Stimulated activated CD4-positive, alpha-beta T cell treated with anti-CD3 and anti-CD28 coated beads, TNF-alpha, amount 100 ng/mL, for 1 hour (primary cell): ENCODE data around the gene SLC8A1.

ENCODE experiments used
- DNase-seq, 3 donors: peaks; one replicate each; pipeline ENCODE4 v3.0.0-alpha.2; 2020; ENCODE audit warnings: low read depth in 3 of 3, low spot score in 1 of 3

SLC8A1 gene

GRCh38 chr2:40165509-40165844 lies 286.4 kb downstream of the SLC8A1 start:
- DNase-seq = no peak

DNA sequence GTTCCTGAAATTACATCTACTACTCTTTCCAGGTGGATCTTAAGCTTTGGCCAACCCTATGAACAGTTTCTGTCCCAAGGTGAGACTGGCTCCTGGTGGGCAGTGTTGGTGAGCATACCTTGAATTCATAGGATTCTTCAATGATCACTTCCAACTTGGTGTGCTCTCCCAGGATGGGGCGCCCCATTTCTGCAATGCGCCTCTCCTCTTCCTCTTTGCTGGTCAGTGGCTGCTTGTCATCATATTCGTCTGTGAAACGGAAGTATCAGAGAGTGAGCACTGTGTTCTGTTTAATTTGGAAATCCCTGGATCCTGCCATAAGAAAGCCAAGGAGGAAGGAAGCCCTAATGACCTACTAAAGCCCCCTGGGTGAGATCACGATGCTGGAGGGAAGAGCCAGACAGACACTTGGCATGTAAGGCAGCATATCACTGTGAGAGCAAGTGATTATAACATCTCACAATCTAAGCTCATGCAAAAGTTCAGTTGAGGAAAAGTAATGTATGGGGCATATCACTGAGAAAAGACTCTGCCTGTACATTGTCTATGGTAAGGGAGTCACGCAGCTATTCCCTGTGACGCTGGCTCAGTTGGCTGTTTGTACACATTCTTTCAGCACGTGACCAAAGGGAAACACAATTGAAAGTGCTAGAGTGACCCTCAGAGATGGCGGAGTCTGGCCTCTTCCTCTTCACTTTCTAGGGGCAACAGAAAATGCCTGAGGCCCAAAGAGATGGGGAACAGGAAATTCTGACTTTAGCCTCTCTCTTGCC lies 287.0 kb downstream of the SLC8A1 start:
- no peak for DNase-seq

DNA sequence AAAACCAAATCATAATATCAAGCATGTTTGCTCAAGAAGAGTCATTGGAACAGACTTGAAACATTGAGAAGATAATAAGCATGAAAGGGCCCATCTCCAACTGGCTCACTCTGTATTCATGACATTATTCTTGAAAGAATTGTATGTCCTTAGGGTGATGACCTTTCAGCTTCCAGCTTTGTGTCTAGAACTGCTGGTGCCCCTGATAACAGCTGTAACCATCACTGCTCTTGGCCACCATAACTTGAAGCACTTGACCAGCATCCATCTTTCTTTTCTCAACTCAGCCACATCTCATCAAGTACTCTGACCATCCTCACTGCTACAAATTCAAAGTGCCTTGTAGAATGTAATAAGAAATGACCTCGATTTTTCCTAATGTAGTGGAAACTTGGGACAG lies 289.9 kb downstream of the SLC8A1 start:
- no peak for DNase-seq

DNA sequence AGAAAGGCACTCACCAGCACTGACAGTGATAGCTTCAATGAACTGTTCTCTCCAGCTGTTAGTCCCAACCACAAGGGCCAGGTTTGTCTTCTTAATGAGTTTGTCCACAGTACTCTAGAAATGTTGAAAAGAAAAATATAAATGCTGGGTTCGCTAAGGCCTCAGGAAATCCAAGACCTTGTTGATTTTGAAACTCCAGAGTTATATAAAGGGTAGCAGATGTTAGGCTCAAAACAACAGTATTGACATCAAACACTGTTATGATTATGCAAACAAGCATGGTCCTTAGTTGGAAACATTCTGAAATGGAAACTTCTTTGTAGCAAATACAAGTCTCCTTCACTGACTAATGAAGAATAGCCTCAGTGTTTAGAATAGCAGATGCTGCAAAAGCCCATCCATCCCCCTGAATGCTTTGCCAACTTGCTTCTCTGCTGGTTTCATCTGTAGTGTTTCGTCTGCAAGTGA lies 291.1 kb downstream of the SLC8A1 start:
- DNase-seq = no peak

GRCh38 chr2:40159333-40159732 lies 292.6 kb downstream of the SLC8A1 start:
- DNase-seq = no peak

DNA sequence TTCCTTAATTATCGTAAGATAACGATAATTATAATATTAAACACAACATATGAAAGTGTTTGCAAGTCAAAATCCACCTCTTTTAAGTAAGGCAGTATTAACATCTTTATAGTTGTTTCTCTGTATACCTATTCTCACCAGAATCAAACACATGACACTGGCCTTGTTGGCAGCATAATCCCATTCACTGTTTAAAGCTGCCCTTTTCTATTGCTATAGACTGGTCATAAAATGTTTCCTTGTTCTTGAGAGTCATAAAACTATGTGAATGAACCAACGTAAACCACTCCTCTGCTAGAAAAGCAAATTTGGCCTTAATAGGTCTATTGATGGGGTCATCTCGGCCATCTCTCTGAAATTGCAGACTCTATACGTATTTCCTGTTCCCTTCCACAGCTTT lies 293.1 kb downstream of the SLC8A1 start:
- DNase-seq = no peak

DNA sequence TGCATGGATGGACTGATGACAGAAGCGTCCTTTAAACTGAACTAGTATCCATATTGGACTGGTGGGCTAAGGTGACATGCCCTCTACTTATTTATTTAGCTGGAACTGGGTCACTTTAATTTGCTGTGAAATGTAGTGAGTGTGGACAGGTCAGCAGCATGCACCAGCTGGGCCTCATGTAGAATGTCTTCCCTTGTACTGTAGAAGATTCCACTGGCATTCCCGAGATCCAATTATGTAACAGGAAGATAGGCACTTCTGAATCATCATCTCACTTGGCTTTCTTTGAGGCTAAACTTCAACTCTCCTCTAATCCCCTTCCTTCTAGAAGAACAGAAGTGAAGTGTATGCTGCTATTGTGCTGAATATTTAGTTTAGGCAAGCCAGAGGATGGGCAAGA lies 296.2 kb downstream of the SLC8A1 start:
- DNase-seq = no peak

- no peak for DNase-seq
These were observed 301.6 kb downstream of the SLC8A1 start for GRCh38 chr2:40150266-40150665.

- DNase-seq = no peak
These were observed 303.6 kb downstream of the SLC8A1 start for GRCh38 chr2:40148334-40148733.

- DNase-seq = no peak
These were observed 304.5 kb downstream of the SLC8A1 start for GRCh38 chr2:40147360-40147759.

GRCh38 chr2:40144022-40144421 lies 307.9 kb downstream of the SLC8A1 start:
- no peak for DNase-seq

- no peak for DNase-seq
These were observed 313.6 kb downstream of the SLC8A1 start for GRCh38 chr2:40138314-40138713.

DNA sequence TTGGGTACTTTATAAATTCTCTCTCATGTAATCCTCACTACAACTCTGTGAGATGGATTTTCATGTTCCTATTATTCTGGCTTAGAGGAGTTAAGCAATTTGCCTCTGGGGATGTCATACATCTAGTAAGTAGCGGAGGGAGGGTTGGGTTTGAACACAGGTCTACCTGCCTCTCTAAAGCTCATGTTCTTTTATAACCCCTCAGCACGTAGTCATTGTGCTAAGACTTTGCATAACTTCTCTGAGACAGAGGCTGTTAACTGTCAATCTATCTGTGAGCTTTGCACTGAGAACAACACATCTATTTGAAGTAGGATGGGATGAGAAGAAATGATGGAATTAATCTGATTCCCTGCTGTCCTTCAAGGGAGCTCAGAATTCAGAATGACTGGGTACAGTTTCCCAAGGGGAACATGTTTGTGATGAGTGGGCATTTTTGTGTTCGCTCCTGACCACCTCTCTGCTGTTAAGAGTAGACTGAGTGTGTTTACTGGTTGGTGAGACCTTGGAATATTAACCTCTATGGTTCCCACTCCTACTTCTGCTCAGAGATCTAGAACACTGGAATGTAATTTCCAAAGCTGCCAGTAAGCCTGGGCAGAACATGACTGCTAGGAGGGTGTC lies 320.7 kb downstream of the SLC8A1 start:
- no peak for DNase-seq

- no peak for DNase-seq
These were observed 321.5 kb downstream of the SLC8A1 start for GRCh38 chr2:40130251-40130994.

DNA sequence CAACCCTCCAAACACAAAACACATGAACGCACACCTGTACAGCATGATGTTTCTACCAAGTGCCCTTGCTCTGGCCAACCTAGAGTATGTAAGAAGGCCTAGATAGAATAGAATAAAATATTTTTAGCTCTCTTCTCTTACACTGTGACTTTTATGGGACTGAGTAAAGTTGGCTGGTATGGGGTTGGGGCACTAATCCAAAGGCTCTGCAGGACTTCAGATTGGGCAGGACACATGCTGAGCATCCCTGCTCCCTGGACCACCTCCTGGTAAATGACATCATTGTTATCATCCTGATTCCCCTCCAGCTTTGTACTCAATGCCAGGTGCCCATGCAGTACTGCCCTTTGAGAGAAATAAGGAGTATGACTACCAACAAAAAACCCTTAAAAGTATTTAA lies 322.2 kb downstream of the SLC8A1 start:
- DNase-seq = no peak

GRCh38 chr2:40128796-40129195 lies 323.1 kb downstream of the SLC8A1 start:
- DNase-seq = no peak

DNA sequence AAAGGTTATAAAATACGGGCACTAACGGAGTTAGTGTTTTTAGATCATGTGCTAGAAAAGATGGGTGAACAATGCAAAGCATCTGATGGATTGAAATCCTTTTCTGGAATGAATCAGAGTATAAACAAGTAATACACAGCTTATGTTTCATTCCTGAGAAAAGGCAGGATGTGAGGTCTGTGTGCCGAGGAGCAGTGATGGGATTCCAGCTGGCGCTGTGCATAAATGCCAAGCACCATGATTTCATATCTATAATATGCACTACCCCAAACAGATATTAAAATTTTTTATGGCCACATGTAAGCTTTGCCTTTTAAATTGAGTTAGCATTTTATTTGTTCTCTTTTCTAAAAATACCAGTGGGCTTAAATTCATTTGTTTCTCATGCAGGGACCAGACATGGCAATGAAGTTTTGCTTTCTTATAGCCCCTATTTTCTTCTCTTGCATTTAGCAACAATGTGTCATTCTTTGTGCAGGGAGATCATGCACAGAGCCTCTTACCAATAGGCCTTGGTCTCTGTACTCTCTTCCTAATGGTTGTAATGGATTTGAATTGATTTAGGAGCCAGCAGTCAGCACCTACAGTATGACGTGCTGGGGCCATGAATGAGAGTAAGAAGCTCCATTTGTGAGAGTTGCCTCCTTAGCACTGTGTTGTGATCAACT lies 323.9 kb downstream of the SLC8A1 start:
- no peak for DNase-seq

GRCh38 chr2:40127146-40127545 lies 324.7 kb downstream of the SLC8A1 start:
- no peak for DNase-seq

GRCh38 chr2:40126006-40126405 lies 325.9 kb downstream of the SLC8A1 start:
- DNase-seq = no peak

- DNase-seq = no peak
These were observed 328.1 kb downstream of the SLC8A1 start for GRCh38 chr2:40123746-40124145.

DNA sequence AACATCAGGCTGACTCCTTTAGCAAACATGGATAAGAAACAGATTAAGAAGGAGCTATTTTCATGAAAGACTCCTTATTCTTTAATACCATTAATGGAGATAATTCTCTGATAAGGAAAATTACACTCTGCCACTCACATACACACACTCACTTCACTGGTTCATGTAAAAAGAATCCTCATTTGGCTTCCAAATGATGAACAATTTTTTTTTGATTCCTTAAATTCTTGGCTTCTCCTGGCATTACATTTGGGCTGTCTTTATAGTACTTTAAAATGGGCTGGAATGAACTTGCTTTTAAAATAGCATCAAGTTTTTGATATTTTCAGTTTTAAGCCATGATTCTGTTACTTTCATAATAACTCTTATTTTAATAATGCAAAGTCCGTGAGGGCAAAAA lies 328.6 kb downstream of the SLC8A1 start:
- DNase-seq = no peak

DNA sequence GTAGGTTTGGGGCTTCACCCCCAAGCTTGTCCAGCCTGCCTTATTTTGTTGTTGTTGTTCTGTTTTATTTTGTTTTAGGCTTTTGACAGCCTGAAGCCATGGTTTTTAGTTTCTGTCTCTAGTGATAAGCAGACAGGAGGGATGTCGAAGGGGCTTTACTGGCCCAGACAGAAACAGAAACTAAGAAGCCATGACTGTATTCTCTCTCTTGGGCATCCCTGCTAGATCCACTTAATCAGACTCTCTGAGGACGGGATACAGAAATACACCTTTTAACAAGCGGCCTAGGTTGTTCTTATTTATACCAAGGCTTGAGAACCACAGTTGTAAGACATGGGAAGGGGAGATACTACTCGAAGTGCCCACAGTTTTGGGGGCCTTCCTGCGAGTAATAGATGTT lies 330.9 kb downstream of the SLC8A1 start:
- no peak for DNase-seq
